Thyroid gland (tissue), 4 donors: Measurements from ENCODE around the gene DCT. TPM values are rescaled to one million over a fixed set of nuclear protein-coding genes. Genes with fewer than 3 reads are reported as not detected.

Experiments used
- DNase-seq, 2 donors: peaks; one replicate each; pipeline ENCODE4 v3.0.0-alpha.2; 2019
- H3K27ac ChIP-seq, 3 donors: fragments of 200-600 bp; sonication (generic); 1 replicate in 2 of 3; 2 replicates in 1 of 3; pipeline ENCODE4 v1.5.1; 2016 to 2019; ENCODE audit warnings: mild to moderate bottlenecking in 1 of 3, moderate library complexity in 1 of 3
- H3K27me3 ChIP-seq: fragments of 200-600 bp; sonication (generic); one replicate; pipeline ENCODE4 v1.5.1; 2019
- H3K36me3 ChIP-seq, 2 donors: fragments of 200-600 bp; sonication (generic); one replicate each; pipeline ENCODE4 v1.5.1; 2016 to 2019
- H3K4me1 ChIP-seq, 2 donors: fragments of 200-600 bp; sonication (generic); one replicate each; pipeline ENCODE4 v1.5.1; 2017 to 2019
- H3K4me3 ChIP-seq, 3 donors: fragments of 200-600 bp; sonication (generic); replicated peaks in 1 of 3; 1 replicate in 2 of 3; 2 replicates in 1 of 3; pipeline ENCODE4 v1.5.1; 2016; ENCODE audit warnings: mild to moderate bottlenecking in 1 of 3
- H3K9me3 ChIP-seq: fragments of 200-600 bp; sonication (generic); one replicate; pipeline ENCODE4 v1.5.1; 2017
- POLR2A ChIP-seq, 2 donors: fragments of 450-650 bp; IDR thresholded peaks; one replicate each; pipeline ENCODE4 v1.6.1; 2017; ENCODE audit warnings: antibody characterized with exemption in 2 of 2, mild to moderate bottlenecking in 2 of 2, moderate library complexity in 1 of 2
- WGBS, 2 donors: methylation state at CpG; one replicate each; pipeline ENCODE4 v1.1.5; 2017; 5-methylcytosine and 5-hydroxymethylcytosine counted together
- intact Hi-C: fragments of 100-400 bp; cut with DNase I; formaldehyde crosslinking; loops from one replicate; pipeline ENCODE4 v1.15.1; 2023
- total RNA-seq, 4 donors: library from RNA; depleted of rRNA; stranded (reverse); fragments of >200 nt; gene quantifications; one replicate each; pipeline ENCODE4 v1.2.3, GENCODE V29; 2016
- TF ChIP-seq, protein P1 (sequence below), 6 experiments: fragments of 200-600 bp in 3 of 6; fragments of 450-650 bp in 3 of 6; sonication (generic) in 3 of 6; IDR thresholded peaks; one replicate each; pipeline ENCODE4 v1.5.1; 2016 to 2019; ENCODE audit warnings: antibody characterized with exemption in 6 of 6, mild to moderate bottlenecking in 2 of 6, inconsistent platforms in 1 of 6, moderate library complexity in 1 of 6

Gene DCT
- total RNA-seq, 4 donors from 2014 or later, result 0.11 to 0.40 (median 0.20) TPM; not detected in 1

DNA sequence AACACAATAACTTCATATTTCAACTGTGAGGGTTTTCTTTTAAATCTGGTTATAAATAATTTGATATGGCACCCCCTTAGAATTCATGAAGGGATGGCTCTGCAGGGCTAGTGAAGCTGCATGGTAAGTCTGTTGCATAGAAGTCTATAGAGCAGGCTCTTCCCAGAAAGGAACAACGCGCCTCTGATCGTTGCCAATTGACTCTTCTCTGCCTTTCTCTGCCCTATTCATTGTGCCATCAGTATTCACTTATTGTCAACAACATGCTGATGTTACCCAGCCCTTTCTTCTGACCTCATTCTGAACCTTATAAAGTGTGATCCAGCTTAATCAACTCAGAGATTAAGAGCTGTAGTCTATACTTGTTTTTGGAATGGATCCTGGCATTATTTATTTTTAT, 16.3 kb upstream of the DCT start:
- DNase-seq, result no peak
- TF ChIP-seq POLR2A (IDR thresholded peaks at IDR 0.05), result no peak
- TF ChIP-seq, protein P1, sequence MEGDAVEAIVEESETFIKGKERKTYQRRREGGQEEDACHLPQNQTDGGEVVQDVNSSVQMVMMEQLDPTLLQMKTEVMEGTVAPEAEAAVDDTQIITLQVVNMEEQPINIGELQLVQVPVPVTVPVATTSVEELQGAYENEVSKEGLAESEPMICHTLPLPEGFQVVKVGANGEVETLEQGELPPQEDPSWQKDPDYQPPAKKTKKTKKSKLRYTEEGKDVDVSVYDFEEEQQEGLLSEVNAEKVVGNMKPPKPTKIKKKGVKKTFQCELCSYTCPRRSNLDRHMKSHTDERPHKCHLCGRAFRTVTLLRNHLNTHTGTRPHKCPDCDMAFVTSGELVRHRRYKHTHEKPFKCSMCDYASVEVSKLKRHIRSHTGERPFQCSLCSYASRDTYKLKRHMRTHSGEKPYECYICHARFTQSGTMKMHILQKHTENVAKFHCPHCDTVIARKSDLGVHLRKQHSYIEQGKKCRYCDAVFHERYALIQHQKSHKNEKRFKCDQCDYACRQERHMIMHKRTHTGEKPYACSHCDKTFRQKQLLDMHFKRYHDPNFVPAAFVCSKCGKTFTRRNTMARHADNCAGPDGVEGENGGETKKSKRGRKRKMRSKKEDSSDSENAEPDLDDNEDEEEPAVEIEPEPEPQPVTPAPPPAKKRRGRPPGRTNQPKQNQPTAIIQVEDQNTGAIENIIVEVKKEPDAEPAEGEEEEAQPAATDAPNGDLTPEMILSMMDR (IDR thresholded peaks at IDR 0.05), result no peak
- no peaks in the 10 kb centered on the region for H3K27me3 ChIP-seq
- no peaks in the 10 kb centered on the region for H3K9me3 ChIP-seq
- no peaks in the 10 kb centered on the region for H3K4me1 ChIP-seq
- 90 to 96% methylated on average over 3 of the region's 3 CpGs for WGBS, 2 donors
- H3K36me3 ChIP-seq, result no peaks in the 10 kb centered on the region
- no peak overlapping the region for H3K27ac ChIP-seq
- intact Hi-C loops, result no loop called here
- H3K4me3 ChIP-seq, result no peak overlapping the region

DNA sequence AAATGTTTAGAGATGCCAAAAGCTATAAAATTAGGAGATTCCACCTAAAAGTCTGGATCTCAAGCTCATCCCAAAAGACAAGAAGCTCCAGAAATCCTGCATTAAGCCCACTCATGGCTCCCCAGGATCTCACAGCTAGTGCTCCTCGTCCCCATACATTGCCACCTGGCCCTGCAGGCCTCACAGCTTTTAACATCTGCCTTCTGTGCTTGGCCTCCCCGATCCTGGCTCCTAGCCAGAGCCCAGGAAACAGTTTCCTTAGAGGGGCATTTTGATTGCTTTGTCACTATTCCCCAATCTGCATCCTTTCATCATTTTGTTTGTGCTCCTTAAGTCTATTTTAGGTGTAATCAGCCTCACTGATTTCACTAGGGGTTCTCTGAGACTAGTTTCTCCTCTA, 14.5 kb upstream of the DCT start:
- intact Hi-C loops, result no loop called here
- 40 to 45% methylated on average over 2 of the region's 2 CpGs for WGBS, 2 donors
- no peaks in the 10 kb centered on the region for H3K9me3 ChIP-seq
- no peaks in the 10 kb centered on the region for H3K4me1 ChIP-seq
- no peaks in the 10 kb centered on the region for H3K27me3 ChIP-seq
- H3K4me3 ChIP-seq, result no peak overlapping the region
- no peak for DNase-seq
- H3K27ac ChIP-seq, result no peak overlapping the region
- TF ChIP-seq, protein P1 (IDR thresholded peaks at IDR 0.05), result no peak
- no peak for TF ChIP-seq POLR2A (IDR thresholded peaks at IDR 0.05)
- no peaks in the 10 kb centered on the region for H3K36me3 ChIP-seq

DNA sequence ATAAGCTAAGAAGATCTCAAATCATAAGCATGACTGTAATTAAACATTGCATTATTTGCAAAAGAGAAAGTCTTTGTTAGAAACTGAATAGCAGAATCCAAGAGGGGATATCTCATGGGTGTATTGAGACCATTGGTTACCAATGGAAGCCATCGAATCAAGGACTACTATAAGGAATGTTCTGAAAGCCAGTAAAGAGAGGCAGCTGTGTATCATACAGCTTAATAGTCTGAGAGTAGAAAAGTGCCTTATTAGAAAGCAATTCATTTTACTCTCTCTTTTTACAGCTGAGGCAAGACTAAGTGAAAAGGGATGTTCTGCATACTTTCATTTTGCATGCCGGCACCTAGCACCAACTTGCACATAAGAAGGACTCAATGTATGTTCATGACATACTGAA, 7.6 kb upstream of the DCT start:
- H3K4me1 ChIP-seq, result no peaks in the 10 kb centered on the region
- no peak overlapping the region for H3K27ac ChIP-seq
- no peaks in the 10 kb centered on the region for H3K27me3 ChIP-seq
- intact Hi-C loops, result no loop called here
- TF ChIP-seq POLR2A (IDR thresholded peaks at IDR 0.05), result no peak
- TF ChIP-seq, protein P1 (IDR thresholded peaks at IDR 0.05), result no peak
- no peak for DNase-seq
- H3K36me3 ChIP-seq, result no peaks in the 10 kb centered on the region
- no peak overlapping the region for H3K4me3 ChIP-seq
- 89 to 90% methylated on average over 2 of the region's 2 CpGs for WGBS, 2 donors
- no peaks in the 10 kb centered on the region for H3K9me3 ChIP-seq

DNA sequence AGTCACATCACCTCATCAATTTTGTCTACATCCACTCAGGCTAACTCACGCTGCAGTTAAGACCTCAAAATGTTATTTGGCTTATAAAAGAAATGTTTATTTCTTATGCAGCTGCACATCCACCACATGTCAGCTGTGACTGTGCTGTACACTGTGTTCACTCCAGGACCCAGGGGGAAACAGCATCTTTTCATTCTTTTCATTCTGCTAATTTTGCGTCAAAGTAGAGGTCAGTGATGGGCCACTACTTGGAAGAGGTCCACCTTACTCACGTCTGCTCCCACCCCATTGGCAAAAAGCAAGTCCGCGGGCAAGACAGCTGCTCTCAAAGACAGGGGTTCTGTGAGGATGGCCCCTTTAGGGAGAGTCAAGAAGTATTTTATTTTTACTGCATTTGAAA, 4.5 kb upstream of the DCT start:
- no peak overlapping the region for H3K27ac ChIP-seq
- TF ChIP-seq, protein P1 (IDR thresholded peaks at IDR 0.05), result no peak
- no peak for TF ChIP-seq POLR2A (IDR thresholded peaks at IDR 0.05)
- no peaks in the 10 kb centered on the region for H3K9me3 ChIP-seq
- no peaks in the 10 kb centered on the region for H3K4me1 ChIP-seq
- intact Hi-C loops, result no loop called here
- no peak overlapping the region for H3K4me3 ChIP-seq
- DNase-seq, result no peak
- no peaks in the 10 kb centered on the region for H3K36me3 ChIP-seq
- 90 to 91% methylated on average over 5 of the region's 5 CpGs for WGBS, 2 donors
- H3K27me3 ChIP-seq, result no peaks in the 10 kb centered on the region

DNA sequence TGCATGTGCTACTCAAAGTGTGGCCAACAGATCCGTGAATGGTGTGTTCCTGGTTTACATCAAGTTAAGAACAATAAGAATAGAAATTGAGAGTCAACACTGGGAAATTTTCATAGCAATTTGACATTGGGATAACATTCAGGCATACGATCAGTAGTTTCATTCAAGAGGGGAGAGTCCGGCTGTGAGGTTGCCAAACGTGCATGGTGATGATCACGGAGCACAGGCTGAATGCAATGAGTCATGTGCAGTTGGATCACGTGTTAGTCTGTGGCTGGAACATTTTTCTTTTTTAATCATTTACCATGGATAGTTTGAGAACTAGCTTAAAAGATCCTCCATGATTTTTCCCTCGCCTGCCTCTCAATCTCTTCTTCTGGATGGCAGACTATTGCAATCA, 2.5 kb upstream of the DCT start:
- H3K4me1 ChIP-seq, result no peaks in the 10 kb centered on the region
- no peaks in the 10 kb centered on the region for H3K27me3 ChIP-seq
- WGBS, 2 donors, result 76 to 80% methylated on average over 7 of the region's 7 CpGs
- H3K9me3 ChIP-seq, result no peaks in the 10 kb centered on the region
- intact Hi-C loops, result no loop called here
- H3K4me3 ChIP-seq, result no peak overlapping the region
- H3K36me3 ChIP-seq, result no peaks in the 10 kb centered on the region
- TF ChIP-seq, protein P1 (IDR thresholded peaks at IDR 0.05), result no peak
- no peak for TF ChIP-seq POLR2A (IDR thresholded peaks at IDR 0.05)
- no peak for DNase-seq
- no peak overlapping the region for H3K27ac ChIP-seq
